HepG2 (cell line): ENCODE measurements around the gene CDH22. TPM values are rescaled to one million over a fixed set of nuclear protein-coding genes. Genes with fewer than 3 reads are reported as not detected.

ENCODE experiments used
- ATAC-seq: fragments of 200-7000 bp; cut with Tn5 transposase; 3 replicates; pipeline ENCODE4 v1.9.1; 2020; ENCODE audit warnings: mild to moderate bottlenecking, moderate library complexity
- BruUV-seq: library from RNA; stranded (reverse); fragments of 400-500 nt; replicated peaks from 2 replicates; lab custom pipeline; 2021; lab: Mats Ljungman, UMichigan
- CTCF ChIA-PET: fragments of 300-600 bp; formaldehyde crosslinking; extraction: SDS; loops from one replicate; lab custom pipeline; 2021; ENCODE audit warnings: low total read pairs, inconsistent platforms, low intra/inter-chr PET ratio; lab: Yijun Ruan, JAX
- POLR2A ChIA-PET: fragments of 350-600 bp; sonication (Branson Sonifier 250); formaldehyde crosslinking; loops from one replicate; lab custom pipeline; 2020; ENCODE audit warnings: antibody characterized with exemption, inconsistent platforms; lab: Yijun Ruan, JAX
- DNase-seq: peaks from one replicate; pipeline ENCODE4 v3.0.0-alpha.2; 2015; ENCODE audit warnings: low spot score
- FAIRE-seq: peaks from 3 replicates; lab custom pipeline; 2011; peaks lifted over from hg19 to GRCh38; lab: Jason Lieb, UNC
- H2AFZ ChIP-seq: one replicate; pipeline ENCODE4 v1.6.1; 2011; ENCODE audit warnings: low read length, inconsistent platforms
- H3K27ac ChIP-seq: fragments of 300-600 bp; 3 replicates; pipeline ENCODE4 v1.8.0; 2011; ENCODE audit warnings: mixed run types, mild to moderate bottlenecking, mixed read lengths, low read length, inconsistent platforms; ENCODE audit not compliant: insufficient read depth; ENCODE audit errors: extremely low read length
- H3K27me3 ChIP-seq, 2 experiments: fragments of 200-600 bp in 1 of 2; 2 replicates in 1 of 2; 3 replicates in 1 of 2; pipeline versions ENCODE4 v1.6.0 to v1.8.0; 2011; ENCODE audit warnings: low read length in 2 of 2, mild to moderate bottlenecking in 2 of 2, moderate library complexity in 2 of 2, inconsistent platforms in 1 of 2; ENCODE audit not compliant: insufficient read depth in 2 of 2, control insufficient read depth in 1 of 2
- H3K36me3 ChIP-seq, 2 experiments: fragments of 200-600 bp in 1 of 2; replicated peaks in 1 of 2; 2 replicates in 1 of 2; 3 replicates in 1 of 2; pipeline versions ENCODE4 v1.5.1 to v1.8.0; 2011; ENCODE audit warnings: low read length in 2 of 2, inconsistent platforms in 1 of 2; ENCODE audit not compliant: insufficient read depth in 2 of 2, control insufficient read depth in 1 of 2
- H3K4me1 ChIP-seq: 2 replicates; pipeline ENCODE4 v1.5.1; 2012; ENCODE audit warnings: low read length, inconsistent platforms; ENCODE audit not compliant: insufficient read depth
- H3K4me2 ChIP-seq: 2 replicates; pipeline ENCODE4 v1.6.0; 2011; ENCODE audit warnings: low read depth, low read length, inconsistent platforms
- H3K4me3 ChIP-seq, 3 experiments: fragments of 200-600 bp in 1 of 3; sonication (generic), shearing (Covaris generic) in 1 of 3; replicated peaks in 1 of 3; 2 replicates each; pipeline ENCODE4 v1.5.1; 2011 to 2016; ENCODE audit warnings: low read length in 3 of 3, inconsistent platforms in 2 of 3, low read depth in 2 of 3, mild to moderate bottlenecking in 2 of 3, control low read depth in 1 of 3, mixed read lengths in 1 of 3; ENCODE audit not compliant: insufficient read depth in 1 of 3
- H3K79me2 ChIP-seq: one replicate; pipeline ENCODE4 v1.6.1; 2011; ENCODE audit warnings: low read length, inconsistent platforms; ENCODE audit not compliant: insufficient read depth
- H3K9ac ChIP-seq: 2 replicates; pipeline ENCODE4 v1.6.0; 2011; ENCODE audit warnings: mild to moderate bottlenecking, low read depth, low read length, inconsistent platforms; ENCODE audit not compliant: insufficient read depth
- H3K9me3 ChIP-seq: 2 replicates; pipeline ENCODE4 v1.5.1; 2012; ENCODE audit warnings: mild to moderate bottlenecking, low read length
- H4K20me1 ChIP-seq: 2 replicates; pipeline ENCODE4 v1.6.0; 2011; ENCODE audit warnings: inconsistent platforms, mild to moderate bottlenecking, low read length, moderate library complexity; ENCODE audit not compliant: insufficient read depth
- ARHGAP35 ChIP-seq: sonication (generic); formaldehyde crosslinking; IDR thresholded peaks from 2 replicates; pipeline ENCODE4 v1.9.0; 2022; ENCODE audit warnings: mild to moderate bottlenecking, inconsistent platforms, moderate library complexity, missing genetic modification reagents, borderline replicate concordance
- ATM ChIP-seq: fragments of 450-650 bp; IDR thresholded peaks from 2 replicates; pipeline ENCODE4 v1.7.1; 2017; ENCODE audit warnings: mild to moderate bottlenecking, borderline replicate concordance
- CC2D1A ChIP-seq: sonication (generic); formaldehyde crosslinking; IDR thresholded peaks from 2 replicates; pipeline ENCODE4 v1.8.1; 2023; ENCODE audit warnings: mild to moderate bottlenecking, missing genetic modification reagents
- EEA1 ChIP-seq: sonication (generic); formaldehyde crosslinking; IDR thresholded peaks from 2 replicates; pipeline ENCODE4 v1.5.1; 2020; ENCODE audit warnings: mild to moderate bottlenecking, missing genetic modification reagents, borderline replicate concordance
- FOXA1 ChIP-seq, 2 experiments: fragments of 450-650 bp in 1 of 2; sonication (generic) in 1 of 2; formaldehyde crosslinking in 1 of 2; IDR thresholded peaks; 2 replicates each; pipeline versions ENCODE4 v1.4.0 to v1.6.1; 2016 to 2020; ENCODE audit warnings: missing genetic modification reagents in 1 of 2
- KLF16 ChIP-seq, 2 experiments: sonication (generic) in 1 of 2; formaldehyde crosslinking in 1 of 2; IDR thresholded peaks; 2 replicates each; pipeline versions ENCODE4 v1.6.1 to v1.8.0; 2016 to 2023; ENCODE audit warnings: missing genetic modification reagents in 2 of 2, missing compliant biosample characterization in 1 of 2
- RBM39 ChIP-seq: fragments of 200-400 bp; formaldehyde crosslinking; IDR thresholded peaks from one replicate; pipeline ENCODE4 v1.6.1; 2018; ENCODE audit warnings: antibody characterized with exemption, mild to moderate bottlenecking, low read depth, low read length; ENCODE audit not compliant: poor library complexity, severe bottlenecking
- SIX1 ChIP-seq: sonication (generic); formaldehyde crosslinking; IDR thresholded peaks from 2 replicates; pipeline ENCODE4 v1.4.0; 2020; ENCODE audit warnings: missing genetic modification reagents, borderline replicate concordance
- ZBTB40 ChIP-seq, 2 experiments: fragments of 450-650 bp in 1 of 2; sonication (generic) in 1 of 2; formaldehyde crosslinking in 1 of 2; IDR thresholded peaks; 2 replicates each; pipeline versions ENCODE4 v1.6.1 to v1.8.0; 2016 to 2022; ENCODE audit warnings: antibody characterized with exemption in 1 of 2, mild to moderate bottlenecking in 1 of 2, missing genetic modification reagents in 1 of 2
- ZNF550 ChIP-seq: sonication (generic); formaldehyde crosslinking; IDR thresholded peaks from 2 replicates; pipeline ENCODE4 v1.4.0; 2020; ENCODE audit warnings: mild to moderate bottlenecking, missing genetic modification reagents, borderline replicate concordance
- ZNF552 ChIP-seq: sonication (generic); formaldehyde crosslinking; IDR thresholded peaks from 2 replicates; pipeline ENCODE4 v1.9.0; 2022; ENCODE audit warnings: missing genetic modification reagents, mild to moderate bottlenecking, borderline replicate concordance
- ZSCAN21 ChIP-seq: sonication (generic); formaldehyde crosslinking; IDR thresholded peaks from 2 replicates; pipeline ENCODE4 v1.8.0; 2022; ENCODE audit warnings: mild to moderate bottlenecking, missing genetic modification reagents, moderate library complexity, borderline replicate concordance
- ZSCAN30 ChIP-seq: sonication (generic); formaldehyde crosslinking; IDR thresholded peaks from 2 replicates; pipeline ENCODE4 v1.5.0; 2020; ENCODE audit warnings: mild to moderate bottlenecking, missing genetic modification reagents
- WGBS: methylation state at CpG from one replicate; pipeline ENCODE4 v1.1.6; 2017; ENCODE audit warnings: low lambda C conversion rate; 5-methylcytosine and 5-hydroxymethylcytosine counted together
- in situ Hi-C: cut with HindIII; loops from 2 replicates; pipeline ENCODE4 v1.10.0; 2017; ENCODE audit warnings: low pct_unique_long_range_greater_than_20kb; ENCODE audit not compliant: extremely low pct_ligation_motif_present
- intact Hi-C: fragments of 100-400 bp; cut with micrococcal nuclease; formaldehyde crosslinking; loops from one replicate; pipeline ENCODE4 v1.10.0; 2022; ENCODE audit not compliant: unreplicated experiment
- polyA plus RNA-seq, 8 experiments: library from polyadenylated mRNA; depleted of rRNA in 3 of 8; stranded (reverse) in 7 of 8; unstranded in 1 of 8; fragments of >200 nt; fragmentation: Illumina TruSeq in 4 of 8; extraction: Trizol in 4 of 8; gene quantifications; 2 replicates each; pipeline versions ENCODE4 v1.2.1 to v1.2.3, GENCODE V29; 2011 to 2016; ENCODE audit warnings: low read depth in 4 of 8, missing spikeins in 1 of 8, mixed read lengths in 1 of 8; ENCODE audit not compliant: insufficient read depth in 1 of 8
- total RNA-seq, 5 experiments: library from RNA; depleted of rRNA; stranded (reverse); fragments of >200 nt; fragmentation: Illumina TruSeq; extraction: Trizol; gene quantifications; 2 replicates each; pipeline ENCODE4 v1.2.3, GENCODE V29; 2016; ENCODE audit warnings: low read depth in 1 of 5

The CDH22 gene
- total and polyA plus RNA-seq, 2 of the 13 experiments (the other 11 are each of a cell fraction or from before 2014, with no cell fraction given) = not detected

GRCh38 chr20:46171476-46171875 is 136.8 kb downstream of the CDH22 start:
- Histone ChIP-seq H3K4me1 (no peaks in the 10 kb centered on the region), H4K20me1 (no peaks in the 10 kb centered on the region; the same call in 1 of the 2 replicates), H3K4me3 (no peak overlapping the region), H3K9ac (no peak overlapping the region), H3K36me3 (no peaks in the 10 kb centered on the region), H3K79me2 (no peaks in the 10 kb centered on the region), H3K9me3 (no peaks in the 10 kb centered on the region), H2AFZ (no peak overlapping the region), H3K4me2 (no peak overlapping the region), H3K27me3 (peaks cover 10 to 54% of the 10 kb centered on the region in 2 experiments; a peak in 4 of 5 replicates), H3K27ac (no peak overlapping the region)
- no peak for DNase-seq
- no TSS peak for BruUV-seq
- ChIA-PET POLR2A (no interaction called here), CTCF (no interaction called here)
- intact Hi-C loops (no loop called here), in situ Hi-C loops (loop anchor here (10.0 kb wide), 1 partner anchor 147 kb away; the partner anchor contains the start of gene SLC12A5)
- WGBS = 2% methylated on average over 2 of the region's 2 CpGs
- FAIRE-seq = no peak
- no peak for ATAC-seq
- TF ChIP-seq FOXA1 (IDR thresholded peaks at IDR 0.05) = peak; percentile 15; the same call in 1 of the 2 replicates
- no peak for TF ChIP-seq FOXA1 (CRISPR knock-in tag; IDR thresholded peaks at IDR 0.05)
- 0 out of 2 replicates have a peak, but pooled peaks have one; percentile 16 for TF ChIP-seq ZBTB40 (IDR thresholded peaks at IDR 0.05)
- no peak for TF ChIP-seq ZBTB40 (CRISPR knock-in tag; IDR thresholded peaks at IDR 0.05)
- TF ChIP-seq SIX1 (CRISPR knock-in tag) = no peak
- no peak for TF ChIP-seq ZNF550 (CRISPR knock-in tag)
- no peak for TF ChIP-seq KLF16 (CRISPR knock-in tag; IDR thresholded peaks at IDR 0.05)
- TF ChIP-seq ZSCAN21 = no peak
- TF ChIP-seq CC2D1A (CRISPR knock-in tag) = no peak
- TF ChIP-seq ZSCAN30 (CRISPR knock-in tag) = no peak
- TF ChIP-seq RBM39 = no peak
- TF ChIP-seq ZNF552 (CRISPR knock-in tag) = no peak
- no peak for TF ChIP-seq EEA1 (CRISPR knock-in tag)
- TF ChIP-seq ARHGAP35 (CRISPR knock-in tag) = no peak
- TF ChIP-seq ATM = 0 out of 2 replicates have a peak, but pooled peaks have one; percentile 42
